ENCODE data around the gene VEGFC.

GRCh38 chr4:176793060-176793605, 411 bp upstream of the VEGFC start:
- TF ChIP-seq CTCF (optimal IDR thresholded peaks at IDR 0.05 in 1 of 3, IDR thresholded peaks at IDR 0.05 in 1 of 3, conservative IDR thresholded peaks at IDR 0.05 in 1 of 3; ENCODE audit: extremely low read depth in 1 of 3, insufficient read depth in 2 of 3, low read length in 3 of 3) (no peak), EZH2 (IDR thresholded peaks at IDR 0.05; ENCODE audit: low read length) (no peak)

All from keratinocyte (primary cell).